Measurements from ENCODE around the gene ADGRG7. TPM values are rescaled to one million over a fixed set of nuclear protein-coding genes. Genes with fewer than 3 reads are reported as not detected.
A peak's percentile ranks its signal among the peaks of the same experiment; 100 is the strongest.
"Not testable (repeated sequence)": the region's sequence is repeated elsewhere in the genome, so short reads cannot be mapped to it uniquely, and the experiment has no call there.

The ADGRG7 gene
- total RNA-seq, 2 donors from 2014 or later: not detected

DNA sequence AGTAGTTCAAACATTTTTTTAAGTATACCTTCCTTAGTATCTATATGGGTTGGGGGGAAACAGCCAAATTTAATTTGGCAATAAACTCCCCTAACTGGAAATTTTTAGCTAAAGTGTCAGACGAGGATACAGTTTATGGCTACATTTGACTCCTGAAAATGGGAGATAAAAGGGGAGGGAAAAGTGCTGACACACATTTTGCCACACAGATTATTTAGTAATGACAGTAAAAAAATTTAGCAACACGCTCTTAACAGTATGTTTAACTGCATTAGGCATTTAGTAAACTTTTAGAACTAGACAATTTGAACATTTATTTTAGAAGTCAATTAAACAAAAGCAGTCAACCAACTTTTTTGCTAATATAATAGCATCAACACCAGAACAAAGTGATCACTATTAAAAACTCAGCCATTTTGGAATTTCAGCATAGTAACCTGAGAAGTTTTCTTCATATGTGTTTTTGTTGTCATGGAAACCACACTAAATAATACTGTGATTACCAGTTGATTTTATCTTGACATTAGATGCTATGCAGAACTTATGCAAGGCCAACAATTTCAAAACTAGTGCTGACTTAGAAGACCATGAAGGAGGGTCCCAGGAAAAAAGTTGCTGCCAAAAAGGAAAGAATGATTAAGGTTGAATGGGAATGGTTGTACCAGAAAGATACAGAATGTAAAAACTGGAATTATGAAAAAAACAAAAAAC is 52.9 kb downstream of the ADGRG7 start:
- Mint-ChIP-seq H3K36me3 (no peaks in the 10 kb centered on the region), H3K27ac (no peak overlapping the region), H3K9me3 (no peaks in the 10 kb centered on the region)
- DNase-seq (ENCODE audit: low spot score in 2 of 2) (no peak), ATAC-seq (no peak)

DNA sequence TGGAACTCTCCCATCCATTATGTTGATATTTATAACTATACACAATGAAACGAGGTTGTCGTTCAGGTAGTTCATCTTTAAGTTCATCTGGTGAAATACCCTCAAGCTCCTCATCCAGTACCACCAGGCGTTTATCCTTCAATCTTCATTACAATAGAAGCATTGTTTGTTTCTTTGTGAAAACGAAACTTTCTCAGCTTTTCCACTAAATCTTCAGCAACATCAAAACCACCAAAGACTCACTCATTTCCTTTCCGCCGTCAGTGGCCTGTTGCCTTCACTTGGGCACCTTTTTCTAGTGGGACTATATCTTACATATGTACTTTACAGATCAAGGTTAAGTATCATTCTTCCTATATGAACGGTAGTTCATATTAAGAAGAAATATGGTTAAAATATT is 55.8 kb downstream of the ADGRG7 start:
- peak in 1 of 2 donors; percentile 15 for DNase-seq (ENCODE audit: low spot score in 2 of 2)
- H3K27ac Mint-ChIP-seq: peak overlapping the region in 1 of 2 donors; percentile 66
- ATAC-seq: peak; percentile 86 to 96
- peaks cover 10 to 12% of the 10 kb centered on the region in 2 donors for H3K9me3 Mint-ChIP-seq
- peaks cover 0 to 11% of the 10 kb centered on the region in 2 donors for H3K36me3 Mint-ChIP-seq

DNA sequence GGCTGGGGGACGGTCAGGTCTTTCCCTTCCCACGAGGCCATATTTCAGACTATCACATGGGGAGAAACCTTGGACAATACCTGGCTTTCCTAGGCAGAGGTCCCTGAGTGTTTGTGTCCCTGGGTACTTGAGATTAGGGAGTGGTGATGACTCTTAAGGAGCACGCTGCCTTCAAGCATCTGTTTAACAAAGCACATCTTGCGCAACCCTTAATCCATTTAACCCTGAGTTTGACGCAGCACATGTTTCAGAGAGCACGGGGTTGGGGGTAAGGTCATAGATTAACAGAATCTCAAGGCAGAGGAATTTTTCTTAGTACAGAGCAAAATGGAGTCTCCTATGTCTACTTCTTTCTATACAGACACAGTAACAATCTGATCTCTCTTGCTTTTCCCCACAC is 57.3 kb downstream of the ADGRG7 start:
- not testable (repeated sequence) for DNase-seq (ENCODE audit: low spot score in 2 of 2); H3K27ac Mint-ChIP-seq; ATAC-seq
- H3K9me3 Mint-ChIP-seq: peaks cover 10 to 12% of the 10 kb centered on the region in 2 donors
- H3K36me3 Mint-ChIP-seq: peaks cover 0 to 15% of the 10 kb centered on the region in 2 donors

DNA sequence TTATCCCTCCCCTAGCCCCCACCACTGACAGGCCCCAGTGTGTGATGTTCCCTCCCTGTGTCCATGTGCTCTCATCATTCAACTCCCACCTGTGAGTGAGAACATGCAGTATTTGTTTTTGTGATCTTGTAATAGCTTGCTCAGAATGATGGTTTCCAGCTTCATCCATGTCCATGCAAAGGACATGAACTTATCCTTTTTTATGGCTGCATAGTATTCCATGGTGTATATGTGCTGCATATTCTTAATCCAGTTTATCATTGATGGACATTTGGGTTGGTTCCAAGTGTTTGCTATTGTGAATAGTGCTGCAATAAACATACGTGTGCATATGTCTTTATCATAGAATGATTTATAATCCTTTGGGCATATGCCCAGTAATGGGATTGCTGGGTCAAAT is 57.9 kb downstream of the ADGRG7 start:
- DNase-seq (ENCODE audit: low spot score in 2 of 2); ATAC-seq; H3K27ac Mint-ChIP-seq: not testable (repeated sequence)
- H3K36me3 Mint-ChIP-seq: peaks cover 0 to 17% of the 10 kb centered on the region in 2 donors
- peaks cover 10 to 12% of the 10 kb centered on the region in 2 donors for H3K9me3 Mint-ChIP-seq

DNA sequence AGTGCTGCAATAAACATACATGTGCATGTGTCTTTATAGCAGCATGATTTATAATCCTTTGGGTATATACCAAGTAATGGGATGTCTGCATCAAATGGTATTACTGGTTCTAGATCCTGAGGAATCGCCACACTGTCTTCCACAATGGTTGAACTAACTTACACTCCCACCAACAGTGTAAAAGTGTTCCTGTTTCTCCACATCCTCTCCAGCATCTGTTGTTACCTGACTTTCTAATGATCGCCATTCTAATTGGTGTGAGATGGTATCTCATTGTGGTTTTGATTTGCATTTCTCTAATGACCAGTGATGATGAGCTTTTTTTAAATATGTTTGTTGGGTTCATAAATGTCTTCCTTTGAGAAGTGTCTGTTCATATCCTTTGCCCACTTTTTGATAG is 61.6 kb downstream of the ADGRG7 start:
- peaks cover 0 to 17% of the 10 kb centered on the region in 2 donors for H3K36me3 Mint-ChIP-seq
- DNase-seq (ENCODE audit: low spot score in 2 of 2); ATAC-seq; H3K27ac Mint-ChIP-seq: not testable (repeated sequence)
- peaks cover 10 to 12% of the 10 kb centered on the region in 2 donors for H3K9me3 Mint-ChIP-seq

DNA sequence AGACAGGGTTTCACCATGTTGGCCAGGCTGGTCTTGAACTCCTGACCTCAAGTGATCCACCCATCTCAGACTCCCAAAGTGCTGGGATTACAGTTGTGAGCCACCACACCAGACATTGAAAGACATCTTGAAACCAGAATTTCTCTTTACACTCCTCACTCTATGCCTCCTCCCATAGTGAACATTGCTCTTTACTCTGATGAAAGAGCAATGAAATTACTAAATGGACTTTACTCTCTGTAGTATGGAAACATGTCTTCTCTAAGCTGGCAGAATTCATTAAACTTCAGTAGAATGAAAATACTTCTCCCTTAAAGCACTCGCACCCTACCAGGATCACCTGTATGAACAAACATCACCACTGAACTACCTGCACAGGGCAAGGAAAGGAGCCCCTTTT is 72.1 kb downstream of the ADGRG7 start:
- ATAC-seq (no peak), DNase-seq (ENCODE audit: low spot score in 2 of 2) (no peak)
- Mint-ChIP-seq H3K9me3 (no peaks in the 10 kb centered on the region), H3K36me3 (no peaks in the 10 kb centered on the region), H3K27ac (peak overlapping the region in 1 of 2 donors; percentile 27)

DNA sequence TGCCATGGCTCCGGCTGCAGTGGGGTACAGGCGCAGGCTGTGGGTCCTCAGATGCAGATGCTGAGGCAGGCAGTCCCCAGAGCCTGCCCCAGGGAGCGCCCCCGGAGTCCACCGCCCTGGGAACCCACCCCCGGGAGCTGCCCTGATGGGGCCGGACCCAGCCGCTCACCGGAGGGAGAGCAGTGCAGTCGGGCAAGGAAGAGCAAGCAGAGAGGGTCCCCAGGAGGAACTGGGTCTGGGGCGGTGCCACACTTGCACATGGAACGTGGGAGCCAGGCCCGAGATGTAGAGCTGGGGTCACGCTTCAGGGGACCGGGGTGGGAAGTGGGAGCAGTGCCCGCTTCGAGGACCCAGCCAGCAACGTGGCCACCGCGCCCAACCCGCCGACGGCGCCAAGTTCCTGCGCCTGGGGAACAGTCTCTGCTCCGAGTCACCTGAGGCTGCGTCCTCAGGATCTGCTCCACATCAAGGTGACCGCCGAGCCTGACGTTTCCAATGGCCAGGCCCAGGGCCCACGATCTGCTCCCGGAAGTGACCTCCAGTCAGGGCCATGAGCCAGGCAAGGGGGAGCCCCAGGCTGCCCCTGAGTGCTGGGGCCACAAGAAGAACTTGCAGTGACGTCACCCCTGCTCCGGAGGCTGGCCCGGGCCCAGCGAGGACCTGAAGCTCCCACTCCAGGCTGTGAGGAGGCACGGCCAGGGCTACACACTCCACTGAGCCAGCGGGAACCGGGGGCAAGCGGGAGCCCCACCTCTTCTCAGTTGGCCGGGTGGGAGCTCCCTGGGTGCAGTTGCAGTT is 72.9 kb downstream of the ADGRG7 start:
- H3K27ac Mint-ChIP-seq: no peak overlapping the region
- ATAC-seq (peak in 1 of 2 donors; percentile 63), DNase-seq (ENCODE audit: low spot score in 2 of 2) (no peak)
- H3K9me3 Mint-ChIP-seq: no peaks in the 10 kb centered on the region
- H3K36me3 Mint-ChIP-seq: no peaks in the 10 kb centered on the region

DNA sequence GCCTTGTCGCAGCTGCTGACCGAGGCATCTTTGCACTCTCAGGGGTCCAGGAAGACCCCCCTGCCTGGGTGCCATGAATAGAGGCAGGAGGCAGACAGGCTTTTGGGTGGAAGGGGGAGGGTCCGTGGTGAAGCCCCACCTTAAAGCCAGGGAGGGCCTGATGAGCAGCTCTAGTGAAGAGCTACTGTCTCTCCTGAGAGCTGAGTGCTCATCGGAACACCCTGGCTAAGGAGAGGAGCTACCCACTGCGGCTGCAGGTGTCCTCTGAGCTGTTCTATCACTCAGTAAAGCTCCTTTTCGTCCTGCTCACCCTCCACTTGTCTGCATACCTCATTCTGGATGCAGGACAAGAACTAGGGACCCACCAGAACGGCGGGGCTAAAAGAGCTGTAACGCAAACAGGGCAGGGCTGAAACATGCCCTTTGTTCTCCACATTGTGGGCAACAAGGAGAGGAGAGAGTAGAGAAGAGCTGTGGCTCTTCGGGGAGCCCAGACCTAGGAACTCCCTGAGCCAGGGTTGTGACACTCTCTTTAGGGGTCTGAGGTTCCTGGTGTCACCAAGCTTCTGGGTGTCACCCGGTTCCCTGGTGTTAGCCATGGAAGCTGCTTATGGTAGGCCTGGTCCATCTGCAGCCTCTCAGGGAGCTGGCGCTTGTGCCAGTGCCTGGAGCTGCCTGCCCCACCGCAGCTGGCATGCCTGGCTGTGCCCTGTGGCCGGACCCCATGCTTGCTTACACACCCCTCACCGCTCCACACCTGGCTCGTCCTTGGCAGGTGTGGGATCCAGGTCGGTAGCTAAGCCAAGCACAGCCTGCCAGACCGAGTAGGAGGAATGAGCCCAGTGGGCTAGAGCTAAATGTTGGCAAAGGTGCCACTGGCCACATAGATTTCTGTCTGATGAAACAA is 73.7 kb downstream of the ADGRG7 start:
- Mint-ChIP-seq H3K36me3 (no peaks in the 10 kb centered on the region), H3K27ac (no peak overlapping the region), H3K9me3 (no peaks in the 10 kb centered on the region)
- no peak for DNase-seq (ENCODE audit: low spot score in 2 of 2)
- no peak for ATAC-seq

DNA sequence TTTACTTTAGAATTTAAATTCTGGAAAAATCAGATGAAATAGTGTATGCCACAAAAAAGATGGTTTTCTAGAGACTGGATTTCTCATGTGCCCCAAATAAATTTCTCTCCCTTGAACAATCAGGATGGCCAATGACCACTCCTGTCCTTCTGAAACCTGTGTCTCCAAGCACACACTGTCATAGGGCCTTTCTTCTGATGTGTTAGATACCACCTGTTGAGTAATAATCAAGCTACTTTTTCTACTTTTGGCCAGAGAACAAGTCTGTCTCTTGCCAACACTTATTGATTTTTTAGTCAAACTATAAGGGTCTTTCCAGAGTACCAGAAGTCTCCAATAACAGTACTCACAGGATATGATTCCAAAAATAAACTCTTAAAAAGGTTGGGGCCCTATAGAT is 83.8 kb downstream of the ADGRG7 start:
- Mint-ChIP-seq H3K27ac (no peak overlapping the region), H3K9me3 (no peaks in the 10 kb centered on the region), H3K36me3 (peaks cover 0 to 10% of the 10 kb centered on the region in 2 donors)
- DNase-seq (ENCODE audit: low spot score in 2 of 2) (no peak), ATAC-seq (no peak)

DNA sequence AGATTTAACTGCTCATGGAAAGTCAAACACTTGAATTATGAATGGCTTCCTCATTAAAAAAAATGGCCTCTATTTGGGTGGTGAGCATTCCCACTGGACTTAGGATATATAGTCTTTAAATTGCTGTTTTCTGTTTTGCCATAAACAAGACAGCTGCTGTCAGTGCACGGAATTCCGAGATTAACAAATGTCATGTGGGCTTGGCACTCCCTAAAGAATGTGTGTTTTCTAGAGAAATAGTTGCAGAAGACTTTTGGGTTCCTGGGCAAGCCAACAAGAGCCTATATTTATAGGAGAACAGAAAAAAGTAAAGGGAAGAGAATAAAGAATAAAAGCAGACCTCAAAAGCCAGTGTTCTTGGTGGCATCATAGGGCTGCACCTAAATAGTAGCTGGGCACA is 86.3 kb downstream of the ADGRG7 start:
- no peak overlapping the region for H3K27ac Mint-ChIP-seq

DNA sequence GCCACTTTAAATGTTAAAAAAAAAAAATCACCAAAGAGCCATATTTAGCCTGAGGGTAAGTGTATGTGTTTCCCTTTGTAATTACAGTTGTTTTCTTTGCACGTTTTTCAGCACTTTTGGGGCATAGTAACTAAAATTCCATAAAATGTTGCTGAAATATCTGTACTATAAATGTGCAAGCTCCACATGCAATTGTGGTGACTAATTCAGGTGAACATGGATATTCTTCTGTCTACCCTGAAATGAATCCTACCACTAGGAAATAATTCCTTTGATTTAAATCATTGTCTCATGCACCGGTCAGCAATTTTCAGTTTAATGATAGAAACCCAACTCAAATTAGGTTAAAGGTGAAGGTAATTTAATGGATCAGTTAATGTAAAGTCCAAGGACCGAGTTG is 86.8 kb downstream of the ADGRG7 start:
- ATAC-seq (no peak), DNase-seq (ENCODE audit: low spot score in 2 of 2) (no peak)
- H3K36me3 Mint-ChIP-seq: no peaks in the 10 kb centered on the region
- no peaks in the 10 kb centered on the region for H3K9me3 Mint-ChIP-seq
- H3K27ac Mint-ChIP-seq: no peak overlapping the region

More for the DNA sequence above, 86.3 kb downstream of the ADGRG7 start:
- no peaks in the 10 kb centered on the region for H3K9me3 Mint-ChIP-seq
- no peak for ATAC-seq
- DNase-seq (ENCODE audit: low spot score in 2 of 2): no peak
- H3K36me3 Mint-ChIP-seq: no peaks in the 10 kb centered on the region

DNA sequence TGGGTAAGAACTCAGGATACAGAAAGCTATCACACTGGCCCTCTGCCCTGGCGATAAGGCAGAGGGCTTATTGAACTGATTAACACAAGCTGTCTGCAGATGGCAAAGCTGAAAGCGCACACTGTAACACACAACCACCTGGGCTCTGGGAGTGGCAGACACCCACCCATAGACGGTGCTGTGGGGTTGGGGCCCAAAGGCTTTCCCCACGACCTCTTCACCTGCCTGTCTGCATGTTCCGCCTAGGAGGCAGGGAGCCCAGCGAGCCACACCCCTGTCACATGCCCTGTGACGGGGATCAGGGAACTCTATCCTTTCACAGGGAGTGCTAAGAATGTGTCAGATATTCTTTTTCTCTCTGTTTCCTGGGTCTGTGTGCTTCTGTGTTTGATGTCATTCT is 87.8 kb downstream of the ADGRG7 start:
- H3K9me3 Mint-ChIP-seq: no peaks in the 10 kb centered on the region
- no peak overlapping the region for H3K27ac Mint-ChIP-seq
- H3K36me3 Mint-ChIP-seq: no peaks in the 10 kb centered on the region
- no peak for DNase-seq (ENCODE audit: low spot score in 2 of 2)
- ATAC-seq: no peak

DNA sequence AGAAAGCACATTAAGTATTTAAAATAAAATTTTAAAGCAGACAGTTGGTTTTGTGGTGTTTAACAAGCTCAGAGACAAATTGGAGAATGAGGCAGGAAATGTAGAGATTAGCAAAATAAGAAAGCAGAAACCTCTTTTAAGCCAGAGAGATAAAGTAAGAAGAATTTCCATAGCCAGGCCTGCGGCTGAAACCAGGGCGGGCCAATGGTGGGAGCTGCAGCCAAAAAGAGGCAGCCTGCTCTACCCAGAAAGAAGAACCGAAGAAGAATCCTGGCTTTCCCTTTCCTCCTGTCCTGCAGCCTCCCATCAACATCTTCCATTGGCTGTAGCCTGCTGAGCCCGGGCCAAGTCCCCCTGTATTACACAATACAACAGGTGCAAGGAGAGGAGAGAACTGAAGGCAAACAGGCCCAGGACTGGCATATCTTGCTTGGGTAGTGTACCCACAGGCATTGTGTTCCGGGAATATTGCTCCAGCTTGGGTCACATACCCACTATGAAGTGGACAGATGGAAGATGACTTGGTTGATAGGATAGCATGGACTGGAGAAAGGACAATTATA is 88.4 kb downstream of the ADGRG7 start:
- Mint-ChIP-seq H3K36me3 (no peaks in the 10 kb centered on the region), H3K9me3 (no peaks in the 10 kb centered on the region), H3K27ac (peak overlapping the region in 1 of 2 donors; percentile 24)
- DNase-seq (ENCODE audit: low spot score in 2 of 2) (no peak), ATAC-seq (no peak)

DNA sequence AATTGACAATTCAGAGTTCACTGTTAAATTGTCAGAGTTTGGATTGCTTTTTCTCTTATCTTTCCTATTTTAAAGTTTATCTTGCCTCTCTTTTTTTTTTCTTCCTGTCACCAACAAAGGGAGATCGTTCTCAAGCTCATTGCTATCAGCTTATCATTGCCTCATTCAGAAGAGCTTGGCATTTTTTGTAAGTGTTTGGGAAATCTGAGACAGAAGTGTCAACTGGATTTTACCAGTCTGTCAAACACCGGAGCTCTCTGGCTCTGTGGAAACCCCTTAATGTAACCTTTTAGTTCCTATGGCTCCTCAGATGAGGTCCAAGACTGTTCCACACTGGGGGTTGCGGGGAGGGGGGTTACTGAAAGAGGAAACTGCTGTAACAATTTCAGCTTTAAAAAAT is 89.3 kb downstream of the ADGRG7 start:
- Mint-ChIP-seq H3K36me3 (no peaks in the 10 kb centered on the region), H3K9me3 (no peaks in the 10 kb centered on the region), H3K27ac (no peak overlapping the region)
- DNase-seq (ENCODE audit: low spot score in 2 of 2) (no peak), ATAC-seq (no peak)

DNA sequence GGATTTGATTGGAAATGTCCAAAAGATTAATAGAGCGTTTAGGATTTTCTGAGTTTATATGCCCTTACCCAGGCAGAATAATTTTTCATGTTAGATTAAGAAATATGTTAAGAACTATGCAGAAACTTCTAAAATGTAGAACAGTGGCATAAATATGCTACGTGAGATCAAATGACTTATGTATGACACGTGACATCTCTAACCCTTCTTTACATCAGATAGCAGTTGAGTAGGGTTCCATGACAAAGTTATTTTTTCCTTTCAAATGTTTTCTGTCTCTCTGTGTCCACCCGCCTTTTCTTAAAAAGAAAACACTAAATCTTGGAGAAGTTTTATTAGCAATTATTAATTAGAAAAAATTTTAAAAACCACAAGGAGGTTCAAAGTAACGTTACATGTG is 91.3 kb downstream of the ADGRG7 start:
- DNase-seq (ENCODE audit: low spot score in 2 of 2) (no peak), ATAC-seq (no peak)
- Mint-ChIP-seq H3K36me3 (no peaks in the 10 kb centered on the region), H3K27ac (no peak overlapping the region), H3K9me3 (no peaks in the 10 kb centered on the region)

Measured in activated naive CD4-positive, alpha-beta T cell treated with anti-CD3 and anti-CD28 coated beads, Interleukin-2, amount 50 U/mL, for 72 hours (primary cell).